Measurements from ENCODE around the gene SNCA.

SNCA gene

DNA sequence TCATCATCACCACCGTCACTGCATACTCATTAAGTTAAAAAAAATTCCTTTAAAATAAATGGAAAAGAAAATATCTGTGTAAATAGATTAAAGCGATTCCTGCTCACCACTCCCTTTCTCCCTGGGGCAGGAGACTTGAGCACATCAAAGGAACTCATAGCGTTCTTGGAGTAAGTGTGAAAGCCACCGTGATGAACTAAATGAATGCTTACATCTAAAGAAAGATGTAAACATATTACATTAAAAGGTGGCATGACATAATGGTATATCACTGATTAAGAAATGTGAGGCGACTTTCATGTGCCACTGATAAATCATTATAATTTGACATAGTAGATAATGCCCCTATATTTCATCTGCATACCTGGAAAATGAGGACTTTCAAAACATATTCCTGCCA, 92.0 kb downstream of the SNCA start:
- H3K9ac ChIP-seq (ENCODE audit: insufficient read length, low read depth) = no peak overlapping the region
- no peak for TF ChIP-seq SUZ12 (IDR thresholded peaks at IDR 0.05; ENCODE audit: extremely low read depth, insufficient read depth, insufficient read length)
- no peak for TF ChIP-seq YY1 (IDR thresholded peaks at IDR 0.05; ENCODE audit: insufficient read depth, insufficient read length)
- TF ChIP-seq ZNF274 (IDR thresholded peaks at IDR 0.05; ENCODE audit: low read depth, low read length) = no peak
- no peaks in the 10 kb centered on the region for H3K4me1 ChIP-seq (ENCODE audit: insufficient read depth, insufficient read length)
- no peaks in the 10 kb centered on the region for H3K9me3 ChIP-seq (ENCODE audit: insufficient read depth, low read length)
- H3K27me3 ChIP-seq (ENCODE audit: insufficient read depth, insufficient read length) = no peaks in the 10 kb centered on the region
- DNase-seq (ENCODE audit: low read depth, low spot score) = no peak
- no peaks in the 10 kb centered on the region for H3K36me3 ChIP-seq (ENCODE audit: insufficient read depth, insufficient read length, low read length)
- H3K4me3 ChIP-seq (ENCODE audit: insufficient read length, low read depth) = no peak overlapping the region

DNA sequence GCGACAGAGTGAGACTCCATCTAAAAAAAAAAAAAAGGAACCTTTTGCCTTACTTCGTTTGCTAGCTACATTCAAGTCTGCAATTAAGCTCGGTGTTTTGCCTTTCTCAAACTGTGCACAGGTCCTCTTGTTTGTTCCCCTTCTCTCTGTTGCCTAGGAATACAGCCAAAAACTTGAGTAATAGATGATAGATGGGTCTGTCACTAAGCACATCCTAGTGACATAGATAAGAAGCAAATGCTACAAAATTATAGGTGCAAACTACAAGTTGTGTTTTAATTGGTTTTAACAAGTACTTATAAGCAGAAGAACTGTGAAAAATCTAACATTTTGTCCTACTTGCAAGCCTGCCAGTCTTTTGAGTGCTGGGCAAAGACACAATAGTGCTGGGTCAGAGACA, 95.2 kb downstream of the SNCA start:
- no peak overlapping the region for H3K4me3 ChIP-seq (ENCODE audit: insufficient read length, low read depth)
- H3K36me3 ChIP-seq (ENCODE audit: insufficient read depth, insufficient read length, low read length) = no peaks in the 10 kb centered on the region
- no peak overlapping the region for H3K9ac ChIP-seq (ENCODE audit: insufficient read length, low read depth)
- H3K27me3 ChIP-seq (ENCODE audit: insufficient read depth, insufficient read length) = no peaks in the 10 kb centered on the region
- H3K4me1 ChIP-seq (ENCODE audit: insufficient read depth, insufficient read length) = no peaks in the 10 kb centered on the region
- DNase-seq (ENCODE audit: low read depth, low spot score) = no peak
- H3K9me3 ChIP-seq (ENCODE audit: insufficient read depth, low read length) = no peaks in the 10 kb centered on the region
- no peak for TF ChIP-seq YY1 (IDR thresholded peaks at IDR 0.05; ENCODE audit: insufficient read depth, insufficient read length)
- TF ChIP-seq SUZ12 (IDR thresholded peaks at IDR 0.05; ENCODE audit: extremely low read depth, insufficient read depth, insufficient read length) = no peak
- no peak for TF ChIP-seq ZNF274 (IDR thresholded peaks at IDR 0.05; ENCODE audit: low read depth, low read length)

DNA sequence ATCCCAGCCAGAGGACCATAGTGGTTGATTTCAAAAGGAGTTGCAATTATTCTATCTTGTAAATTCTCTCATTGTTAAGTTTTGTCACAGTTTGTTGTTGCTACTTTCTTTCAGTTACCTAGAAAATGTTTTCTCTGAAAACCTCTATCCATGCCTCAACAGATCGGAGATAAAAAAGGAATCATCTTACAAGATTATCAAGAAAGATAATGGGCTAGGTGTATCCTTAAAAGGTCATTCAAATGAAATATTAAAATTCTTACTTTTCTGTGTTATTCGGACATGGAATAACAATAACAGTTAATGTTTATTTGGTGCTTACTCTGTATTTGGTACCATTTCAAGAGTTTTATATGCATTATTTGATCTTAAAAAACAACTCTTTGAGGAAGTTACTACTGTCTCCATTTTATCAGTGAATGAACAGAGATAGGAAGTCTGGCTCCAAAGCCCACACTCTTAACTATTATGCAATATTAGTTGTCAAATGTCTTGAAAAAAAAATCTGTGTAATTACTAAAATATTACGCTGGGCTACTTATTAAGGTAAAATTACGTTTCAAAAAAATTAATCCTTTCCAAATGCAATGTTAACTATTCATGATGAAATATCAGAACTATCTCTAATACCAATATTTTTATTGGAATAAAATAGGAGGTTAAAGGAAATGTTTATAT, 97.5 kb downstream of the SNCA start:
- Histone ChIP-seq H3K27me3 (ENCODE audit: insufficient read depth, insufficient read length) (no peaks in the 10 kb centered on the region), H3K36me3 (ENCODE audit: insufficient read depth, insufficient read length, low read length) (no peaks in the 10 kb centered on the region), H3K4me1 (ENCODE audit: insufficient read depth, insufficient read length) (no peaks in the 10 kb centered on the region), H3K9ac (ENCODE audit: insufficient read length, low read depth) (no peak overlapping the region), H3K4me3 (ENCODE audit: insufficient read length, low read depth) (no peak overlapping the region), H3K9me3 (ENCODE audit: insufficient read depth, low read length) (no peaks in the 10 kb centered on the region)
- TF ChIP-seq ZNF274 (IDR thresholded peaks at IDR 0.05; ENCODE audit: low read depth, low read length) (no peak), YY1 (IDR thresholded peaks at IDR 0.05; ENCODE audit: insufficient read depth, insufficient read length) (no peak), SUZ12 (IDR thresholded peaks at IDR 0.05; ENCODE audit: extremely low read depth, insufficient read depth, insufficient read length) (no peak)
- DNase-seq (ENCODE audit: low read depth, low spot score) = no peak

DNA sequence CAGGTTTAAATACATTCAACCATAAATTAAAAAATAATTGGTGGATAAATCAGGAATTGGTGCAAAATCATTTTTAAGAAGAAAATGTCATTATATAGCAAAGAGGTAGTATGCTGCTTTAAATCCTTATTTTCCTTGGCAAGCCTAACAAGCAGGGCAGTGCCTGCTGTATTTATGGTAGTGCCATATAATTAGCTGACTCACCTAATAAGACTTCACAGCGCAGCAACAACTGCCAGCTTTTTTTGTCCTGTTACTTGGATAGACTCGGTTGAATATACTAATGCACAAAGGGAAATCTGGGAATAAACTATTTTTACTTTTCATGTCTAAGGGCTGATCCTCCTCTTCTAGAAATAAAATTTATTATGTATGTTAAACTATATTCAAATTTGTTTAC, 99.1 kb downstream of the SNCA start:
- Histone ChIP-seq H3K27me3 (ENCODE audit: insufficient read depth, insufficient read length) (no peaks in the 10 kb centered on the region), H3K36me3 (ENCODE audit: insufficient read depth, insufficient read length, low read length) (no peaks in the 10 kb centered on the region), H3K4me1 (ENCODE audit: insufficient read depth, insufficient read length) (no peaks in the 10 kb centered on the region), H3K9me3 (ENCODE audit: insufficient read depth, low read length) (no peaks in the 10 kb centered on the region), H3K4me3 (ENCODE audit: insufficient read length, low read depth) (no peak overlapping the region), H3K9ac (ENCODE audit: insufficient read length, low read depth) (no peak overlapping the region)
- TF ChIP-seq SUZ12 (IDR thresholded peaks at IDR 0.05; ENCODE audit: extremely low read depth, insufficient read depth, insufficient read length) (no peak), ZNF274 (IDR thresholded peaks at IDR 0.05; ENCODE audit: low read depth, low read length) (no peak), YY1 (IDR thresholded peaks at IDR 0.05; ENCODE audit: insufficient read depth, insufficient read length) (no peak)
- no peak for DNase-seq (ENCODE audit: low read depth, low spot score)

DNA sequence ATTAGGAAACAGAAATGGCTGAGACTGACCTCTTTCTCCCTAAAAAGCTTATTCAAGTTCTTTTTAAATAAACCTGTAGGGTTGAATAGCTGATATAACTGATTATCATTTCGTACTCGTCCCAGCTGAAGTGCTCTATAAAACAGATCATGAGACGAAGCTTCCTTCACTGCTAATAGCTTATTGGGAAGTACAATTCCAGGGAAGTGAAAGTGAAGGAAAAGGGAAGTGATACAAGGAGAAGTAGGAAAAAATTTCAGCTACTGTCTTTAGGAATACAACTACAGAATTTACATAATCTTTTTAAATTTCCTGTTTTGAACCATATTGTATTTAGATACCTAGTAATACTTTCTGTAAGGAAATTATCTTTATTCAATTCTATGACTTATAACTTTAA, 103.0 kb downstream of the SNCA start:
- no peak overlapping the region for H3K9ac ChIP-seq (ENCODE audit: insufficient read length, low read depth)
- no peak for TF ChIP-seq SUZ12 (IDR thresholded peaks at IDR 0.05; ENCODE audit: extremely low read depth, insufficient read depth, insufficient read length)
- TF ChIP-seq YY1 (IDR thresholded peaks at IDR 0.05; ENCODE audit: insufficient read depth, insufficient read length) = no peak
- TF ChIP-seq ZNF274 (IDR thresholded peaks at IDR 0.05; ENCODE audit: low read depth, low read length) = no peak
- H3K36me3 ChIP-seq (ENCODE audit: insufficient read depth, insufficient read length, low read length) = no peaks in the 10 kb centered on the region
- no peaks in the 10 kb centered on the region for H3K4me1 ChIP-seq (ENCODE audit: insufficient read depth, insufficient read length)
- H3K4me3 ChIP-seq (ENCODE audit: insufficient read length, low read depth) = no peak overlapping the region
- no peaks in the 10 kb centered on the region for H3K9me3 ChIP-seq (ENCODE audit: insufficient read depth, low read length)
- H3K27me3 ChIP-seq (ENCODE audit: insufficient read depth, insufficient read length) = no peaks in the 10 kb centered on the region
- no peak for DNase-seq (ENCODE audit: low read depth, low spot score)

DNA sequence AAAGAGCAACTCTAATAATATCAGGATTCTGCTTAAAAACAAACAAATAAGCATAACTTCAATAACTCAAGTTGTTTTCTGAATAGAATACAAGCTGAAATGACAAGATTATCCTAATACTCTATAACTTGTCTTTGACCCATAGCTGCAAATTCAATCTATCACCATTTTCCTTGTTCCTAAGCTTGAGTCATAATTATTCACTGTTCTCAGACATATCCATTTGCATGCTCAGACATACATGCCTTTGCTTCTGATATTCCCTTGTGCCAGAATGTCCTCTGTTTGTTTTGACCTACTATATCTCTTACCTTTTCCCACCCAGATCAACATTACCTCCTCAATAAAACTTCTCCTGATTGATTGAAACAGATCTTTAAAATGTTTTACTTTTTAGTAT, 109.7 kb downstream of the SNCA start:
- H3K9me3 ChIP-seq (ENCODE audit: insufficient read depth, low read length) = no peaks in the 10 kb centered on the region
- no peak overlapping the region for H3K4me3 ChIP-seq (ENCODE audit: insufficient read length, low read depth)
- H3K36me3 ChIP-seq (ENCODE audit: insufficient read depth, insufficient read length, low read length) = no peaks in the 10 kb centered on the region
- TF ChIP-seq YY1 (IDR thresholded peaks at IDR 0.05; ENCODE audit: insufficient read depth, insufficient read length) = no peak
- TF ChIP-seq SUZ12 (IDR thresholded peaks at IDR 0.05; ENCODE audit: extremely low read depth, insufficient read depth, insufficient read length) = no peak
- no peak for TF ChIP-seq ZNF274 (IDR thresholded peaks at IDR 0.05; ENCODE audit: low read depth, low read length)
- H3K9ac ChIP-seq (ENCODE audit: insufficient read length, low read depth) = no peak overlapping the region
- no peak for DNase-seq (ENCODE audit: low read depth, low spot score)
- no peaks in the 10 kb centered on the region for H3K4me1 ChIP-seq (ENCODE audit: insufficient read depth, insufficient read length)
- H3K27me3 ChIP-seq (ENCODE audit: insufficient read depth, insufficient read length) = no peaks in the 10 kb centered on the region

DNA sequence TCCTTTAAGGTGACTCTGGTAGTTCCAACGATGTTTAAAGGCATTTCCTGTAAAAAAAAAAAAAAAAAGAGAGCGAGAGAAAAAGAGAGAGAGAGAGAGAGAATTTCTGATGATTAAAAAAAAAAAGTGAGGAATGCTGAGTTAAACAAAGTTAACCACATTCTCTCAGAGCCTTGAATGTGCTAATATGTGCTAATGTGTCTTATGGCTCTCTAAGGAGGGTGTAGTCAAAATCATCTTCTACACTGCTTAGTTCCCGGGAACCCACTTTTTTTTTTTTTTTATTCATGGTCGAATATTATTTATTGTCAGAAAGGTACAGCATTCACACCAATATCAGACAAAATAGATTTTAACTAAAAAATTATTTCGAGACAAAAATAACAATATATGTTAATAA, 111.7 kb downstream of the SNCA start:
- Histone ChIP-seq H3K27me3 (ENCODE audit: insufficient read depth, insufficient read length) (no peaks in the 10 kb centered on the region), H3K9ac (ENCODE audit: insufficient read length, low read depth) (no peak overlapping the region), H3K9me3 (ENCODE audit: insufficient read depth, low read length) (no peaks in the 10 kb centered on the region), H3K4me3 (ENCODE audit: insufficient read length, low read depth) (no peak overlapping the region), H3K4me1 (ENCODE audit: insufficient read depth, insufficient read length) (no peaks in the 10 kb centered on the region), H3K36me3 (ENCODE audit: insufficient read depth, insufficient read length, low read length) (no peaks in the 10 kb centered on the region)
- TF ChIP-seq YY1 (IDR thresholded peaks at IDR 0.05; ENCODE audit: insufficient read depth, insufficient read length) = no peak
- TF ChIP-seq SUZ12 (IDR thresholded peaks at IDR 0.05; ENCODE audit: extremely low read depth, insufficient read depth, insufficient read length) = no peak
- no peak for TF ChIP-seq ZNF274 (IDR thresholded peaks at IDR 0.05; ENCODE audit: low read depth, low read length)
- DNase-seq (ENCODE audit: low read depth, low spot score) = no peak

Measured in NT2/D1 (cell line).